ENCODE measurements around the gene PLEKHG4B. TPM values are rescaled to one million over a fixed set of nuclear protein-coding genes. Genes with fewer than 3 reads are reported as not detected.
A peak's percentile ranks its signal among the peaks of the same experiment; 100 is the strongest.
"Not testable (repeated sequence)": the region's sequence is repeated elsewhere in the genome, so short reads cannot be mapped to it uniquely, and the experiment has no call there.

PLEKHG4B gene
- under 1 TPM in 1 of 2 experiments, not detected in 1; 0.06 TPM for total RNA-seq

- Mint-ChIP-seq H3K9me3 (no peaks in the 10 kb centered on the region), H3K36me3 (no peaks in the 10 kb centered on the region), H3K27me3 (peaks cover 78% of the 10 kb centered on the region), H3K4me3 (peak within 1 kb of the TSS; percentile 53), H3K27ac (no peak within 1 kb of the TSS), H3K4me1 (peaks cover 3% of the 10 kb centered on the region)
- peak; percentile 42 for DNase-seq
These were observed at the start of gene PLEKHG4B for GRCh38 chr5:91556-92263. Gene PLEKHG4B (plus strand): TSS chr5:92168. CDS start chr5:92232, 64 bp downstream.

GRCh38 chr5:42250-42649 is 49.7 kb upstream of the PLEKHG4B start:
- Mint-ChIP-seq H3K9me3 (no peaks in the 10 kb centered on the region), H3K4me3 (no peak overlapping the region), H3K36me3 (no peaks in the 10 kb centered on the region), H3K27me3 (peaks cover 53% of the 10 kb centered on the region), H3K27ac (no peak overlapping the region), H3K4me1 (no peaks in the 10 kb centered on the region)
- DNase-seq, result no peak

- no peak overlapping the region for H3K27ac Mint-ChIP-seq
- DNase-seq, result no peak
- peaks cover 6% of the 10 kb centered on the region for H3K9me3 Mint-ChIP-seq
- no peaks in the 10 kb centered on the region for H3K4me1 Mint-ChIP-seq
- peaks cover 45% of the 10 kb centered on the region for H3K27me3 Mint-ChIP-seq
- H3K36me3 Mint-ChIP-seq, result no peaks in the 10 kb centered on the region
- H3K4me3 Mint-ChIP-seq, result no peak overlapping the region
These were observed 43.8 kb upstream of the PLEKHG4B start for GRCh38 chr5:48192-48591.

- H3K9me3 Mint-ChIP-seq, DNase-seq, H3K27ac Mint-ChIP-seq, H3K4me3 Mint-ChIP-seq, H3K36me3 Mint-ChIP-seq, H3K4me1 Mint-ChIP-seq: not testable (repeated sequence)
- H3K27me3 Mint-ChIP-seq, result peaks cover 51% of the 10 kb centered on the region
These were observed 42.4 kb upstream of the PLEKHG4B start for GRCh38 chr5:49530-49929.

GRCh38 chr5:49953-50544 is 41.9 kb upstream of the PLEKHG4B start:
- Mint-ChIP-seq H3K4me1 (no peaks in the 10 kb centered on the region), H3K4me3 (no peak overlapping the region), H3K9me3 (peaks cover 6% of the 10 kb centered on the region), H3K27ac (no peak overlapping the region), H3K27me3 (peaks cover 53% of the 10 kb centered on the region), H3K36me3 (no peaks in the 10 kb centered on the region)
- DNase-seq, result no peak

- Mint-ChIP-seq H3K4me3 (no peak overlapping the region), H3K27ac (no peak overlapping the region), H3K9me3 (peaks cover 6% of the 10 kb centered on the region), H3K36me3 (no peaks in the 10 kb centered on the region), H3K4me1 (no peaks in the 10 kb centered on the region), H3K27me3 (peaks cover 52% of the 10 kb centered on the region)
- no peak for DNase-seq
These were observed 41.1 kb upstream of the PLEKHG4B start for GRCh38 chr5:50724-51499.

GRCh38 chr5:51500-51823 is 40.5 kb upstream of the PLEKHG4B start:
- Mint-ChIP-seq H3K36me3 (no peaks in the 10 kb centered on the region), H3K4me3 (no peak overlapping the region), H3K4me1 (no peaks in the 10 kb centered on the region), H3K27me3 (peaks cover 54% of the 10 kb centered on the region), H3K9me3 (peaks cover 6% of the 10 kb centered on the region), H3K27ac (no peak overlapping the region)
- no peak for DNase-seq

- peak; percentile 67 for DNase-seq
- H3K9me3 Mint-ChIP-seq, result peaks cover 6% of the 10 kb centered on the region
- peaks cover 59% of the 10 kb centered on the region for H3K27me3 Mint-ChIP-seq
- H3K4me3 Mint-ChIP-seq, result peak overlapping the region; percentile 56
- no peaks in the 10 kb centered on the region for H3K4me1 Mint-ChIP-seq
- H3K36me3 Mint-ChIP-seq, result no peaks in the 10 kb centered on the region
- no peak overlapping the region for H3K27ac Mint-ChIP-seq
These were observed 38.4 kb upstream of the PLEKHG4B start for GRCh38 chr5:53381-54174.

- no peak for DNase-seq
- H3K27ac Mint-ChIP-seq, result no peak overlapping the region
- H3K9me3 Mint-ChIP-seq, result peaks cover 6% of the 10 kb centered on the region
- no peaks in the 10 kb centered on the region for H3K4me1 Mint-ChIP-seq
- peaks cover 61% of the 10 kb centered on the region for H3K27me3 Mint-ChIP-seq
- no peaks in the 10 kb centered on the region for H3K36me3 Mint-ChIP-seq
- peak overlapping the region; percentile 56 for H3K4me3 Mint-ChIP-seq
These were observed 37.7 kb upstream of the PLEKHG4B start for GRCh38 chr5:54175-54730.

- Mint-ChIP-seq H3K27me3 (peaks cover 64% of the 10 kb centered on the region), H3K4me3 (no peak overlapping the region), H3K4me1 (no peaks in the 10 kb centered on the region), H3K9me3 (peaks cover 6% of the 10 kb centered on the region), H3K36me3 (no peaks in the 10 kb centered on the region), H3K27ac (no peak overlapping the region)
- DNase-seq, result no peak
These were observed 36.9 kb upstream of the PLEKHG4B start for GRCh38 chr5:54876-55569.

- H3K36me3 Mint-ChIP-seq, result no peaks in the 10 kb centered on the region
- H3K4me3 Mint-ChIP-seq, result no peak overlapping the region
- no peak for DNase-seq
- peaks cover 57% of the 10 kb centered on the region for H3K27me3 Mint-ChIP-seq
- H3K4me1 Mint-ChIP-seq, result no peaks in the 10 kb centered on the region
- H3K27ac Mint-ChIP-seq, result no peak overlapping the region
- no peaks in the 10 kb centered on the region for H3K9me3 Mint-ChIP-seq
These were observed 35.2 kb upstream of the PLEKHG4B start for GRCh38 chr5:56561-57290.

GRCh38 chr5:60250-60649 is 31.7 kb upstream of the PLEKHG4B start:
- not testable (repeated sequence) for H3K4me3 Mint-ChIP-seq

GRCh38 chr5:70440-70839 is 21.5 kb upstream of the PLEKHG4B start:
- no peaks in the 10 kb centered on the region for H3K4me1 Mint-ChIP-seq
- H3K27me3 Mint-ChIP-seq, result peaks cover 50% of the 10 kb centered on the region
- H3K27ac Mint-ChIP-seq, result no peak overlapping the region
- no peak for DNase-seq
- H3K4me3 Mint-ChIP-seq, result no peak overlapping the region
- H3K9me3 Mint-ChIP-seq, result no peaks in the 10 kb centered on the region
- no peaks in the 10 kb centered on the region for H3K36me3 Mint-ChIP-seq

More at GRCh38 chr5:60250-60649, 31.7 kb upstream of the PLEKHG4B start:
- H3K36me3 Mint-ChIP-seq, H3K27ac Mint-ChIP-seq, H3K9me3 Mint-ChIP-seq, DNase-seq, H3K4me1 Mint-ChIP-seq: not testable (repeated sequence)
- peaks cover 62% of the 10 kb centered on the region for H3K27me3 Mint-ChIP-seq
